Measurements from ENCODE around the gene UPB1.

The UPB1 gene

DNA sequence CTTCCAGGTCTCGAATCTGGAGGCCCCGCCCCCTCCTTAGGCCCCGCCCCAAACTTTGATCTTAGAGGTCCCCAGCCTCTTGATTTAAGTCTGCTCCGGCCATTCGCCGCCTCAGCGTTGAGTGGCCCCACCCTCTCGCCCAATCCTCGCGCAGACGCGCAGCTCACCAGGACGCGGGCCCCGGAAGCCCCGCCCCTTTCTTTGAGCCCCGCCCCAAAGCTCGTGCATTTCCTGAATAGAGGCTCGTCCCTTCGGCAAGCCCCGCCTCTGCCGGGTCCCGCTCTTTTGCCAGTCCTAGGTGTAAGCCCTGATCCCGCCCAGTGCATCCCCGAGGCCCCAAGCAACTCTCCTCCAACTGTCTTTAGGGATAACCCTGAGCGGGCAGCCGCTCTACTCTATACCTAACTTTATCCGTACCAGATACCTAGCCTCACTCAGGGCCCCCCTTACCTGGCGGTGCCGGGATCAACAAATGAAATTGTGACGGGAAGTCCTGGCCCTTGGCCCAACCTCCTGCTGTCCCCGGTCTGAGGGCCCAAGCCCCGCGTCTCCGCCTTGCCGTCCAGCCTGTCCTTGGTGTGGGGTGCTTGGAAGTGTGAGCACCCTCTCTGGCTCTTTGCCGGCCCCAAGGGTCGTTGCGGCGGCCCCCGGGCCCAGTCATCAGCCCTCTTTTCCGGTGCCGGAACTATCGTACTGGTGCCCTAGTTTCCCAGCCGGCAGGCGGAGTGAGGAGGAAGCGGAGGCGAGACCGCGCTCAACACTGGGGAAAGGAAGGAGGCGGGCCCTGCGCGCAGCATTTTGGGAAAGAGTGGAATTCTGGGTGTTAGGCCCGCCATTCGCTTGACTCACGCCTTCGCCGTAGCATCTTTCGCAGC is 60.3 kb downstream of the UPB1 start, which contains the start of gene SNRPD3:
Gene SNRPD3, plus strand, starts transcription at position 835 of the 875 bp plus-strand sequence. CDS start 1,676 bp downstream, outside the sequence.
- in situ Hi-C loops (cut with MboI; ENCODE audit: low sequenced_read_pairs): no loop called here

GRCh38 chr22:24559471-24559870 is 64.3 kb downstream of the UPB1 start:
- in situ Hi-C loops (cut with MboI; ENCODE audit: low sequenced_read_pairs): no loop called here

GRCh38 chr22:24563246-24563645 is 68.1 kb downstream of the UPB1 start:
- in situ Hi-C loops (cut with MboI; ENCODE audit: low sequenced_read_pairs): no loop called here

DNA sequence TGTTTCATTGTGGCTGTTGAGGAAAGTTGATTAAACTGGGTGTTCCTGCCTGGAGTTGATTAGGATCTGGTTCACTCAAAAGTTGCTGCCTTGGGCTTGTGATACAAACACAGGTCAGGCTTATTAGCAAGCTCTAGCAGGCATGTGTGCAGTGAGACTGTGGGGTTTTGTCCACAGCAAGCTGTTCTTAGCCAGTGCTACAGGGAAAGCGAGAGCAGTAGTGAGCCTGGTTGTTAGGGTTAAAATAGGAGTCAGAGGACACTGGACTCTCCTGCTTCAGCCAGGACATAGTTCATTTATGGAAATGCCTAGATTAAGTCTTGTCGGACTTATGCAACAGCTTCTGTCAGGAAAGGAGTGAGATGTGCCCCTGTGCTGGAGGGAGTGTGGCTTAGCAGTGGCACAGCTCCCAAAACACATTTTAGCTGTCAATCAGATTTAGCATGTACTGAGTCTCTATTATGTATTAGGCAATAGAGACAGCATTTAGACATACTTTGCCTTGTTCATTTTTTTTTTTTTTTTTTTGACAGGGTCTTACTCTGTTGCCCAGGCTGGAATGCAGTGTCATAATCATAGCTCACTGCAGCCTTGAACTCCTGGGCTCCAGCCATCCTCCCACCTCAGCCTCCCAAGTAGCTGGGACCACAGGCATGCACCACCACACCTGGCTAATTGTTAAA is 69.4 kb downstream of the UPB1 start:
- in situ Hi-C loops (cut with MboI; ENCODE audit: low sequenced_read_pairs): no loop called here

DNA sequence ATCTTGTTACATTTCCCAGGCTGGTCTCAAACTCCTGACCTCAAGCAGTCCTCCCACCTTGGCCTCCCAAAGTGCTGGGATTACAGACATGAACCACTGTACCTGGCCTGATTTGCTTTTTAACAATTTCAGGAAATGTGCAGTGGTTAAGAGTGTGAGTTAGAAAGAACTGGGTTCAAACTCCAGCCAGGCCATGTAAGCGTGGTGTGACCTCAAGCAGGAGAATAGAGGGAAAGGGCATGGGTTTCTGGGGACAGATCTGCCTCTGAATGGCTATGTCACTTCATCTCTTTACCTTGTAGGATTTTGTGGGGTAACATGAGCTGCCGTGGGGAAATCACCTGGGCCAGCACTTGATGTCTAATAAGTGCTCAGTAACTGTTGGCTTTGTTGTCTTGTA is 69.9 kb downstream of the UPB1 start:
- in situ Hi-C loops (cut with MboI; ENCODE audit: low sequenced_read_pairs): no loop called here

GRCh38 chr22:24566899-24567511 is 71.9 kb downstream of the UPB1 start:
- in situ Hi-C loops (cut with MboI; ENCODE audit: low sequenced_read_pairs): no loop called here

DNA sequence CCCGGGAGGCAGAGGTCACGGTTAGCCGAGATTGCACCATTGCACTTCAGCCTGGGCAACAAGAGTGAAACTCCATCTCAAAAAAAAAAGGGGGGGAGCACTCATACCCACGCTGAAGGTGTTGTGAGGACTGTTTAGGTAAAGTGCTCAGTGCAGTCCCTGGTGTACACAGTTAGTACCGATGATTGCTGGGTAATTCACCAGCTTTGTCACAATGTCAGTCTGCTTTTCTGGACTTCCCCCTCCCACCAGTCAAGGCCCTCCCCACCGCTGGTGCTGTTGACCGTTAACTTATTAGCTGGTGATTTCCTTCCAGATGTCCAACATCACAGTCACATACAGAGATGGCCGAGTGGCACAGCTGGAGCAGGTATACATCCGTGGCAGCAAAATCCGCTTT is 72.5 kb downstream of the UPB1 start:
- in situ Hi-C loops (cut with MboI; ENCODE audit: low sequenced_read_pairs): no loop called here

GRCh38 chr22:24571266-24571665 is 76.1 kb downstream of the UPB1 start:
- in situ Hi-C loops (cut with MboI; ENCODE audit: low sequenced_read_pairs): no loop called here

DNA sequence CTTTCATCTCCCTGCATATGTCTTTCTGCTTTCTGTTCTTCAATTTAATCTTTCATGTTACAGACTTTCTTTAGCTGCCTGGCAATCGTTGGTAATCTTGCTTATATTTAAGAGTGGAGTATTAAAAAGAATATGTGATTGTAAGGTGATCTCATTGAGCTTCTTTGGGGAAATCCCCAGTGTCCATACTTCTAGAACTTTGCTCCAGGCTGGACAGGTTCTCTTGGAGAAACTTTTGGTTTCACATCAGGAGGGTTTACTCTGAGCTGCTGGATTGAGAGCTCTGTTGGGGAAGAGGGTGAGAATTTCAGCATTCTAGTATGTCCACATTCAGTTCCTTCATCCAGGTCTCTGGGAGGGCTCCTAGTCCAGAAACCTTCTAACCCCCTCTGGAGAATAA is 81.6 kb downstream of the UPB1 start:
- in situ Hi-C loops (cut with MboI; ENCODE audit: low sequenced_read_pairs): no loop called here

Data from HL-60/S4 treated with retinoic acid at 250 ng/mL for 4 days and 3 days (cell line).